GM18526 (cell line): ENCODE results near the gene SNIP1.

Source experiments
- POLR2A ChIP-seq: IDR thresholded peaks from 3 replicates; pipeline ENCODE4 v1.6.1; 2011; ENCODE audit not compliant: insufficient read length; ENCODE audit errors: extremely low read depth

Gene SNIP1

GRCh38 chr1:37486680-37487618 is 67.1 kb downstream of the SNIP1 start:
- no peak for TF ChIP-seq POLR2A

GRCh38 chr1:37485902-37486679 is 68.0 kb downstream of the SNIP1 start:
- no peak for TF ChIP-seq POLR2A
